Upper lobe of right lung (tissue), 1 donor: Measurements from ENCODE around the gene ADGRL3. TPM values are rescaled to one million over a fixed set of nuclear protein-coding genes. Genes with fewer than 3 reads are reported as not detected.
"Not testable (repeated sequence)": the region's sequence is repeated elsewhere in the genome, so short reads cannot be mapped to it uniquely, and the experiment has no call there.

Experiments used
- ATAC-seq: fragments of 200-7000 bp; cut with Tn5 transposase; one replicate; pipeline ENCODE4 v1.9.1; 2020; ENCODE audit warnings: mild to moderate bottlenecking, moderate library complexity
- DNase-seq: peaks from one replicate; pipeline ENCODE4 v3.0.0-alpha.2; 2020
- H3K27ac ChIP-seq: fragments of 200-600 bp; one replicate; pipeline ENCODE4 v1.8.0; 2022
- H3K27me3 ChIP-seq: fragments of 200-600 bp; one replicate; pipeline ENCODE4 v1.8.0; 2022; ENCODE audit warnings: mild to moderate bottlenecking
- H3K36me3 ChIP-seq: fragments of 200-600 bp; one replicate; pipeline ENCODE4 v1.8.0; 2022
- H3K4me1 ChIP-seq: fragments of 200-600 bp; one replicate; pipeline ENCODE4 v1.8.0; 2022
- H3K4me3 ChIP-seq: fragments of 200-600 bp; one replicate; pipeline ENCODE4 v1.8.0; 2022; ENCODE audit warnings: mild to moderate bottlenecking
- H3K9me3 ChIP-seq: fragments of 200-600 bp; one replicate; pipeline ENCODE4 v1.8.0; 2022
- intact Hi-C: fragments of 100-400 bp; cut with DNase I; formaldehyde crosslinking; loops from one replicate; pipeline ENCODE4 v1.11.0; 2022
- total RNA-seq: library from RNA; stranded (reverse); fragmentation: NEBNext Ultra II Directional; extraction: Animal tissue kit (Norgen Biotek cat#: 25700); gene quantifications from one replicate; pipeline ENCODE4 v1.2.1, GENCODE V29; 2021
- TF ChIP-seq, protein P1 (sequence below): fragments of 200-600 bp; IDR thresholded peaks from one replicate; pipeline ENCODE4 v1.8.0; 2022; ENCODE audit warnings: antibody characterized with exemption
- donor health status: DM: no; HTN: yes; CAD: no; lungs with severe emphysema.

The ADGRL3 gene
- total RNA-seq, 1 donor from 2014 or later: 4.0 TPM

DNA sequence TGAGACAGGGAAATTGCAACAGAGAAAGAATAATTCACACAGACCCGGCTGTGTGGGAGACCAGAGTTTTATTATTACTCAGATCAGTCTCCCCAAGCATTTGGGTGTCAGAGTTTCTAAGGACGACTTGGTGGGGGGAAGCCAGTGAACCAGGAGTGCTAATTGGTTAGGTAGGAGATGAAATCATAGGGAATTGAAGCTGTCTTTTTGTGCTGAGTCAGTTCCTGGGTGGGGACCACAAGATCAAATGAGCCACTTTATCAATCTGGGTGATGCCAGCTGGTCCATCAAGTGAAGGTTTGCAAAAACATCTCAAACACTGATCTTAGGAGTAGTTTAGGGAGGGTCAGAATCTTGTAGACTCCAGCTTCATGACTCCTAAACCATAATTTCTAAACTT is 560.7 kb downstream of the ADGRL3 start:
- Histone ChIP-seq H3K27me3 (no peaks in the 10 kb centered on the region), H3K27ac (no peak overlapping the region), H3K9me3 (peaks cover 3% of the 10 kb centered on the region), H3K36me3 (no peaks in the 10 kb centered on the region), H3K4me1 (no peaks in the 10 kb centered on the region), H3K4me3 (no peak overlapping the region)
- no peak for ATAC-seq
- DNase-seq: no peak
- intact Hi-C loops: no loop called here
- TF ChIP-seq, protein P1, sequence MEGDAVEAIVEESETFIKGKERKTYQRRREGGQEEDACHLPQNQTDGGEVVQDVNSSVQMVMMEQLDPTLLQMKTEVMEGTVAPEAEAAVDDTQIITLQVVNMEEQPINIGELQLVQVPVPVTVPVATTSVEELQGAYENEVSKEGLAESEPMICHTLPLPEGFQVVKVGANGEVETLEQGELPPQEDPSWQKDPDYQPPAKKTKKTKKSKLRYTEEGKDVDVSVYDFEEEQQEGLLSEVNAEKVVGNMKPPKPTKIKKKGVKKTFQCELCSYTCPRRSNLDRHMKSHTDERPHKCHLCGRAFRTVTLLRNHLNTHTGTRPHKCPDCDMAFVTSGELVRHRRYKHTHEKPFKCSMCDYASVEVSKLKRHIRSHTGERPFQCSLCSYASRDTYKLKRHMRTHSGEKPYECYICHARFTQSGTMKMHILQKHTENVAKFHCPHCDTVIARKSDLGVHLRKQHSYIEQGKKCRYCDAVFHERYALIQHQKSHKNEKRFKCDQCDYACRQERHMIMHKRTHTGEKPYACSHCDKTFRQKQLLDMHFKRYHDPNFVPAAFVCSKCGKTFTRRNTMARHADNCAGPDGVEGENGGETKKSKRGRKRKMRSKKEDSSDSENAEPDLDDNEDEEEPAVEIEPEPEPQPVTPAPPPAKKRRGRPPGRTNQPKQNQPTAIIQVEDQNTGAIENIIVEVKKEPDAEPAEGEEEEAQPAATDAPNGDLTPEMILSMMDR: no peak

DNA sequence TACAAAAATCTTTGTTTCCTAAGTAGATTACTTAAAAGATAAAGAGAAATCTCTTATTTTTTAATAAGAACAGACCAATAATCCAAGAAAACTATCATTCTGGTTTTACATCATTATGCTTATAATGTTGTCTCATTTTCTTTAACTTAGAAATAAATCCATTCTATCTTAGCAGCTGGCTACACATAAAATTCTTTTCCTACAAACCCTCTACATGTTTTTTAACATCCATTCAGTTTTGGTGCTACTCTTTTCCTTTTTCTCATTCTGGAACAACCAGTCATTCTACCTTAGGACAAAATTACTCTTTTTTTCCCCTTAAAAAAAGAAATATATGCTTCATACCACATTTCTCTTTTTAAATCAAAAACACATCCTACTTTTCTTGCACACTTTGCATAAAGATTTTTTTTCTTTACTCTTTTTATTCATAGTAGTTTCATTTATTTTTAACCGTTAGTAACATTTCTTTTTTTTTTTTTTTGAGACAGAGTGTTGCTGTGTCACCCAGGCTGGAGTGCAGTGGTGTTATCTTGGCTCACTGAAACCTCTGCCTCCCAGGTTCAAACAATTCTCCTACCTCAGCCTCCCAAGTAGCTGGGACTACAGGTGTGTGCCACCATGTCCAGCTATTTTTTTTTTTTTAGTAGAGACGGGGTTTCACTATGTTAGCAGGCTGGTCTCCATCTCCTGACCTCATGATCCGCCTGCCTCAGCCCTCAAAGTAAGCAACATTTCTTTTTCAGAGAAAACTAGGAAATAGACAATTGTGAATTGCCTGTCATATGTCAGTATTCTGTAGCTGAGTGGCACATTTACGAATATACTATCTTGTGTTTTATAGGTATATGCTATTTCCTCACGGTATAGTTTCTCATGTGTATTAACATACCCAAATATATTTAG is 562.8 kb downstream of the ADGRL3 start:
- H3K4me3 ChIP-seq: no peak overlapping the region
- ATAC-seq (no peak), DNase-seq (no peak)
- no peak overlapping the region for H3K27ac ChIP-seq
- no peaks in the 10 kb centered on the region for H3K4me1 ChIP-seq
- TF ChIP-seq, protein P1: no peak
- intact Hi-C loops: no loop called here
- no peaks in the 10 kb centered on the region for H3K27me3 ChIP-seq
- no peaks in the 10 kb centered on the region for H3K36me3 ChIP-seq
- H3K9me3 ChIP-seq: peaks cover 3% of the 10 kb centered on the region

DNA sequence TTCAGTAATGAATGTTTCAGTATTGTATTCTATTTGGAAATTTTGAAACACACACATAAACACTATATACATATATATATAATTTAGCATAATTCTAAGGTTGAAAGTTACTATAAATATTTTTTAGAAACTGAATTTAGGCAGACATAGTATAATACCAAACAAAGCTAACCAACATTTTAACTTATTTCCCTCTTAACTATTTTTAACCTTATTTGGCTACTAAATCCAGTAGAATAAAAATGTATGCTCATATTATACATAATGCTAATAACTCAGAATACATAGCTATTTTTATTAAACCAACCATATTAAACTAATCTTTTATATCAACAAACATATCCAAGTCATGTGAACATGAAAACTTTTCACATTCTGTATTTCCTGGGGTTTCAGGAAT is 563.6 kb downstream of the ADGRL3 start:
- ATAC-seq (no peak), DNase-seq (no peak)
- TF ChIP-seq, protein P1: no peak

DNA sequence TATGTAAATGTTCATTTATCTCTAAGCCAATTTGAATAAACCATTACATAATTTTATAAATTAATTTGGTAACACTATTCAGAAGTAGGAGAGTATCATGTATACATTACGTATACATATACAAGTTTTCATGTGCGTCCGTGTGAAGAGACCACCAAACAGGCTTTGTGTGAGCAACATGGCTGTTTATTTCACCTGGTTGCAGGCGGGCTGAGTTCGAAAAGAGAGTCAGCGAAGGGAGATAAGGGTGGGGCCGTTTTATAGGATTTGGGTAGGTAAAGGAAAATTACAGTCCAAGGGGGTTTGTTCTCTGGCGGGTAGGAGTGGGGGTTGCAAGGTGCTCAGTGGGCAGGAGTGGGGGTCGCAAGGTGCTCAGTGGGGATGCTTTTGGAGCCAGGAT is 564.0 kb downstream of the ADGRL3 start:
- H3K4me3 ChIP-seq, H3K9me3 ChIP-seq, H3K36me3 ChIP-seq, ATAC-seq, intact Hi-C loops, DNase-seq, H3K4me1 ChIP-seq, H3K27me3 ChIP-seq, H3K27ac ChIP-seq: not testable (repeated sequence)

More for the DNA sequence above, 563.6 kb downstream of the ADGRL3 start:
- peaks cover 3% of the 10 kb centered on the region for H3K9me3 ChIP-seq
- intact Hi-C loops: no loop called here
- no peaks in the 10 kb centered on the region for H3K27me3 ChIP-seq
- H3K4me1 ChIP-seq: no peaks in the 10 kb centered on the region
- no peak overlapping the region for H3K27ac ChIP-seq
- no peak overlapping the region for H3K4me3 ChIP-seq
- no peaks in the 10 kb centered on the region for H3K36me3 ChIP-seq

DNA sequence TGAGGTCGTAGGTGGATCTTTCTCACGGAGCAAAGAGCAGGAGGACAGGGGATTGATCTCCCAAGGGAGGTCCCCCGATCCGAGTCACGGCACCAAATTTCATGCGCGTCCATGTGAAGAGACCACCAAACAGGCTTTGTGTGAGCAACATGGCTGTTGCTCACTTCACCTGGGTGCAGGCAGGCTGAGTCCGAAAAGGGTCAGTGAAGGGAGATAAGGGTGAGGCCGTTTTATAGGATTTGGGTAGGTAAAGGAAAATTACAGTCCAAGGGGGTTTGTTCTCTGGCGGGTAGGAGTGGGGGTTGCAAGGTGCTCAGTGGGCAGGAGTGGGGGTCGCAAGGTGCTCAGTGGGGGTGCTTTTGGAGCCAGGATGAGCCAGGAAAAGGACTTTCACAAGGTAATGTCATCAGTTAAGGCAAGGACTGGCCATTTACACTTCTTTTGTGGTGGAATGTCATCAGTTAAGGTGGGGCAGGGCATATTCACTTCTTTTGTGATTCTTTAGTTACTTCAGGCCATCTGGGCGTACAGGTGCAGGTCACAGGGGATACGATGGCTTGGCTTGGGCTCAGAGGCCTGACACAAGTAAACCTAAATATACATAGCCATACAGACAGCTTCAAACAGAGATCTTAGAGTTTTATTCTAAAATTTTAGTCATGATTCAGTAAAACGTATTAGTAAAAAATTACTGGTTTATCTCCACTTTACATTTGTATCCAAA is 569.5 kb downstream of the ADGRL3 start:
- H3K36me3 ChIP-seq, DNase-seq, H3K9me3 ChIP-seq, H3K4me3 ChIP-seq, H3K27me3 ChIP-seq, intact Hi-C loops, H3K27ac ChIP-seq, H3K4me1 ChIP-seq, ATAC-seq: not testable (repeated sequence)

DNA sequence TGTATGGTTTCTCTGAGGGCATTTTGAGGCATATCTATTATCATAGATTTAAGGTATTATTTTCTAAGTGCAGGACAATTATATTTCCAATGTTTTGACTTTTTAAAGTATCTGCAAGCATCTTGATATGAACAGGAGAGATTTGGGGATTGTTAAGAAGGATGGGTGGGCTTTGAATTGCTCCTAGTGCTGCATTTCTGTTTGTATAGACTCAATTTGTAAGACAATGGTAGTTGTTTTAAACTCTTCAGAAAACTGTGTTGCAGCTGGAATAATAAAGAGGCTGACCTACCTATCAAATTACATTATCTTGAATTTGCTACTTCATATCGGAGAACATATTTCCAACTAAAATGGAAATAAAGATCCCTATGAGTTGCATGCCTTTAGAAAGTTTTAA is 570.3 kb downstream of the ADGRL3 start:
- TF ChIP-seq, protein P1: no peak
- no peak for DNase-seq

More for the DNA sequence above, 570.3 kb downstream of the ADGRL3 start:
- Histone ChIP-seq H3K27ac (no peak overlapping the region), H3K9me3 (no peaks in the 10 kb centered on the region), H3K27me3 (no peaks in the 10 kb centered on the region), H3K4me3 (no peak overlapping the region), H3K36me3 (no peaks in the 10 kb centered on the region), H3K4me1 (no peaks in the 10 kb centered on the region)
- intact Hi-C loops: no loop called here
- no peak for ATAC-seq
